Left hindlimb (tissue), 1 donor: ENCODE data around the gene FUOM.
"Not testable (repeated sequence)": the region's sequence is repeated elsewhere in the genome, so short reads cannot be mapped to it uniquely, and the experiment has no call there.

Source experiments
- DNase-seq: peaks from one replicate; pipeline ENCODE4 v3.0.0-alpha.2; 2018

FUOM gene

GRCh38 chr10:133328358-133329343 lies 29.2 kb downstream of the FUOM start:
- DNase-seq = no peak

GRCh38 chr10:133327651-133328357 lies 30.0 kb downstream of the FUOM start:
- no peak for DNase-seq

GRCh38 chr10:133326745-133327650 lies 30.8 kb downstream of the FUOM start:
- DNase-seq = no peak

- DNase-seq = no peak
Measured at GRCh38 chr10:133326223-133326551, 31.6 kb downstream of the FUOM start.

- DNase-seq = no peak
Measured at GRCh38 chr10:133325440-133326222, 32.2 kb downstream of the FUOM start.

GRCh38 chr10:133324857-133325260 lies 33.0 kb downstream of the FUOM start:
- no peak for DNase-seq

- DNase-seq = no peak
Measured at GRCh38 chr10:133324198-133324792, 33.5 kb downstream of the FUOM start.

- not testable (repeated sequence) for DNase-seq
Measured at GRCh38 chr10:133322064-133322709, 35.6 kb downstream of the FUOM start.

- not testable (repeated sequence) for DNase-seq
Measured at GRCh38 chr10:133320852-133321422, 36.9 kb downstream of the FUOM start.

- DNase-seq = no peak
Measured at GRCh38 chr10:133318494-133319127, 39.2 kb downstream of the FUOM start.

- DNase-seq = no peak
Measured at GRCh38 chr10:133316732-133317131, 41.1 kb downstream of the FUOM start.

- no peak for DNase-seq
Measured at GRCh38 chr10:133316266-133316665, 41.6 kb downstream of the FUOM start.

- no peak for DNase-seq
Measured at GRCh38 chr10:133315847-133316246, 42.0 kb downstream of the FUOM start.

GRCh38 chr10:133314911-133315310 lies 42.9 kb downstream of the FUOM start:
- DNase-seq = no peak

GRCh38 chr10:133313192-133313591 lies 44.6 kb downstream of the FUOM start:
- DNase-seq = no peak

- no peak for DNase-seq
Measured at GRCh38 chr10:133312769-133313145, 45.1 kb downstream of the FUOM start.

- DNase-seq = no peak
Measured at GRCh38 chr10:133312016-133312768, 45.6 kb downstream of the FUOM start.

GRCh38 chr10:133311570-133311969 lies 46.2 kb downstream of the FUOM start:
- DNase-seq = no peak

GRCh38 chr10:133310789-133311188 lies 47.0 kb downstream of the FUOM start:
- DNase-seq = no peak

GRCh38 chr10:133310399-133310755 lies 47.4 kb downstream of the FUOM start:
- DNase-seq = no peak
